EH (cell line): Measurements from ENCODE around the gene CORO1C.

ENCODE experiments used
- DNase-seq: peaks from one replicate; pipeline ENCODE4 v3.0.0-alpha.2; 2015; ENCODE audit warnings: low read depth

CORO1C gene

DNA sequence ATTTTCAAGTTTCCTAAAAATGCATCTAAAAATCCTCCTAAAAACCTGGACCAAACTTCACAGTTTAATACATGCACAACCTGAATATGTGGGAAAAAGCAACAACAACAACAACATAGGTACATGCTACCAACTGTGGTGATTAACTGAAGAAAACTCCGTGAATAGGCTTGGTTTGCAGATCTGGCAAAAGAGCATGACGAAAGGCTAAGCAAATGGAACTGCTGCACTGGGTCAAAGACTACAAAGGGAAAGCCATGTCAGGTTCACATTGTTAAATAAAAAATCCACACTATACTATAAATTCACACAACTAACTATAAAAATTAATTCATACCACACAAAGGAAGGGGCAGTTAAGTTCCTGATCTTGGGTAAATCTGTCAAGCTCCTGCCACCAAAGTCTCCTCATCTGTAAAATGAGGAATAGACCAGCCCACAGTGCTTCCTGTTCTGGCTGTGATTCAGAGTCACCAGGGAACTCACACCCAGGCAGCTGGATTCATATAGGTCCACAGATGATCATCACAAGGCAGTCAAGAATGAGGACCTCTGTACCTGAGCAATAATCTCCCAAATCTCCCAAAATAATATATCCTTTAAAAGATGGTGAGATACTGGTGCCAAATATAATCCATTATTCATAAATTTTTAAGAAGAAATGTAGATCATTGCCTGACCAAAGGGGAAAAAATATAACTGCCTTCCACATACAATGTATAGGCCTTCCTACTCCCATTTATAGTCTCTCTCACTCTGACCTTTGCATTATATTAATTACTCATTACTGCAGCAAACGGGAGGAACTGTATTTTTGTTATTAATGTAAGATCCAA is 7.0 kb downstream of the CORO1C start:
- DNase-seq = peak; percentile 74

DNA sequence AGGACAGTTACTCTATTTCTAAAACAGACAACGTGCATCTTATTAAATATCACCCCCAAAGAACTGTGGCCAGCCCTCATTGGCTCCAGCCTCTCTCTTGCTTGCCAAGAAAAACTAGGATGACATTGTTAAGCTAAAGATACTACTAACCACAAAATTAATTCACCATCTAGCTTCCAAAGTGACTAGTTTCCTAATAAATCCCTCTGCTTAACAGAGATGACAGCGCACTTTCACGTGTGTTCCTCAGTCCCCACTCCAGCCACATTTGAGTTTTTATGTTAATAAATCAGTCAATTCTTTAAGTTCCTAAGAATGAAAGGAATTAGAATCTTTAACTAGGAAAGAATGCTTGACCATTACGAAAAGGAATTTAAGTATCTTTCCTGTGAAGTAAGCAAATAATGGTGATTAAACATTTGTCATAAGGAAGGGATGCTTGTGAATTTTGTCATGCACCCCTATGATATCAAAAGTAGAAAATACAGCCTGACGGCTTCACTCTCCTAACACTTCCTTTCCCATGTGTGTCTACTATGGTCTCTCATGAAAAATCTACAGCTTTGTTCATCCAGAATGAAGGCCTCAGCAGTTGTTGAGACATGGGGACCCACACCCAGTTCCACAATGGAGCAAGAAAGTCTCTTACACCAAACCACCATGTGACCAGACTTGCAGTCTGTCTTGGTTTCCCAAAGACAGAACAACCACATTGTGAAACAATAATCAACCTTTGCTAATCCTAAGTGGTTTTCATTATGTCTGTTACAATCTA is 8.1 kb downstream of the CORO1C start:
- DNase-seq = peak; percentile 99

DNA sequence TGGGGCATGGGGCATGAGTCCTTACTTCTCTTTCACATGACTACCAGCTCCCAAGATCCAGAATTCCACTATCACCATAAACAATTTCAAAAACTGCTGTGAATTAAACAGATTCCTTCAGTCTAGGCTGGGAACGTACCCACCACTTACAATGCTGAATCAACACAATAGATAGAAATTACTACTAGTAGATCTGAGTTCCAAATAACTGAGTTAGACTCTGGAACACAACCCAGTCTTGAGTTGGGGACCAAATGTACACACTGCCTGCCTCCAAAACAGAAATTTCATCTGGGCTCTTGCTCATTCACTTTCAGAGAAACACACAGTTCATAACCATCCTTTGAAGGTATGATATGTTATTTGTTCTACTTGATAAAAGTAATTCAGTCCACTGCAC is 8.9 kb downstream of the CORO1C start:
- DNase-seq = peak; percentile 53

DNA sequence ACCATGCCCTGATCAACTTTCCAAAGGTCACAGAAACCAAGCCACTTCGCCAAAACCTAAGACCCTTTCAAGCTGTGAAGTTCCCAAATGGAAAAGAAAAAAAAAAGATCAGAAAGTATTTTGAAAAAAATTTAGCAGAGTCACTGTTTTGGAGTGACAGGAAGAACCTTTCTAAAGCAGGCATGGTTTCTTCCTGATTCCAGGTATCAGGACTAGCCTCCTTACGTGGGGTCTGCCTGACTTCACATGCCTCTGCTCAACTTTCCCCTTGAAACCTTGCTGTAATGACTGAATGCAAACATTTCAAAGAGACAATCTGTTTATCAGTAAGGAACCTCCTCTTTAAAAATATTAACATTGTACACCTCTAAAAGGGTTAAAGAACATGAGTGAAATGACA is 9.5 kb downstream of the CORO1C start:
- no peak for DNase-seq

GRCh38 chr12:108720757-108721514 is 10.4 kb downstream of the CORO1C start:
- peak; percentile 91 for DNase-seq

DNA sequence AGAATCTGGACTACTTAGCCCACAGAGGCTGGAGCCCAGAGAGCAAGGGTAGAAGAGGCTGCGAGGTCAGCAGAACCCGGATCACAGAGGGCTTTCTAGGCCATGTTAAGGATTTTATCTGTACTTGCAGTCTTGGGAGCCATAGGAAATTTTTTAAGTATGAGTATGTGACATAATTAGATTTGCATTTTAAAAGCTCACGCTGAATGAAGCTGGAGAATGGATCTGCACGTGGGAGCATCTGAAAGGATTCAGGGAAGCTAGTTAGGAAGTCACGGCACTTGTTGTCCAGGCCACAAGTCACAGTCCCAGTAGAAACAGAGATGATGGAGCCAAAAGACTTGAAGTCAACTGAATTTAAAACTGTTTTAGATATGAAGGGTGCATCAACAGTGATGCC is 14.1 kb downstream of the CORO1C start:
- peak; percentile 58 for DNase-seq

GRCh38 chr12:108714866-108715265 is 16.5 kb downstream of the CORO1C start:
- no peak for DNase-seq

GRCh38 chr12:108713471-108713870 is 17.8 kb downstream of the CORO1C start:
- DNase-seq = no peak

GRCh38 chr12:108712925-108713203 is 18.5 kb downstream of the CORO1C start:
- DNase-seq = no peak

GRCh38 chr12:108712165-108712924 is 19.0 kb downstream of the CORO1C start:
- no peak for DNase-seq

GRCh38 chr12:108711489-108712164 is 19.7 kb downstream of the CORO1C start:
- no peak for DNase-seq

GRCh38 chr12:108709697-108710096 is 21.6 kb downstream of the CORO1C start:
- DNase-seq = no peak

- no peak for DNase-seq
Measured at GRCh38 chr12:108704527-108704926, 26.8 kb downstream of the CORO1C start.

- DNase-seq = no peak
Measured at GRCh38 chr12:108702595-108703320, 28.6 kb downstream of the CORO1C start.

DNA sequence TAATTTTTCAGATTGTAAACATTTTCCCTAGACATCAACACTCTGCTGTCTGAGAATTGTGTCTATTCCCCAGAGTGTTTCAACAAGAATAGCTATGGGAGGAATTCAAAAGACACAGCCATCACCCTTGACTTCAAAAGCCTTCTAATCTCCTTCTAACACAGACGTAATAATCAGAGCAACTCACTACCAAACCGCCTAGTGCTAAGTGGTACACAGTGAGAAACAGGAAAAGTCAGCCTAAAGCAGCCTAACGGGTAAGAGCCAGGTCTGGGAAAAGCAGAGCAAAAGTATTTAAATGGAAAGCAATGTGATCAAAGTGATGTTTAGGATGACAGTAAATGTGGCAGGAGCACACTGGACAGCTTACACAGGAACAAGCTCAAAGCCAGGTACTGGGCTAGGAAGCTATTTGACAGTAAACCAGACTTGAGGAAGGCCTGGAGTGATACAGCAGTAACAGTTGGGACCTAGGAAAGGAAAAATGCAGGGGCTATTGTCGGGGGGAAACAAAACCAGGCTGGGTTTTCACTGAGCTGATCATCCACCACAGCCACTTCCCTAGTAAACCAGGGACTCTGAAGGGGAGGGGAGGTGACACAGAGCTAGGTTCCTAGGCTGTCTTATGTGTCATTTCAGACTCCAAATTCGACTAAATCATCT is 29.4 kb downstream of the CORO1C start:
- DNase-seq = no peak

- no peak for DNase-seq
Measured at GRCh38 chr12:108700833-108701541, 30.3 kb downstream of the CORO1C start.

DNA sequence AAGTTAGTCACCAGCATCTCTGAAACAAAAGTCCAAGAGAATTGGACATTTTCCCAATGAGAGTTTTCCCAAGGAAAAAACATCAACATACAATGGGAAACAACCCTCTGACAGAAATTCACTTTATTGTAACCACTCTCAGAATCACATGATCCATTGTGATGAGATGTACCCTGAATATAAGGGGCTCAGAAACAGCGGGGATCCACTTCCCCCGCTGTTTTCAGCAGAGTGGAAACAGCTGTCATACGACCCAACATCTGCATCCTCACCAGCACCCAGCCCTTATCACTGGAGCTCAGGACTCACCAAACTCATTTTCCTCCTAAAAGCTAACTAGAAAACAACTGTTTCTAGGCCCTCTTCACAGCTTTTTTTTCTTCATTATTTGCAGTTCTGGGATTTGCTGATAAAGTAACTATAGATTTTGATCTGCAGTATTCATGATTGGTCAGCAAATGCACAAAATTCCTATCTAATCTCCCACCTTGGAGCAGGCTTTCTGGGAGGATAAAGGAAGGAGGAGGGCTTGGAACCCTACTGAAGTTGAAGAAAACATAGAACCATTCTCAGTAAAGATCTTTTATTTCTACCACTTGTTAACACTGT is 31.3 kb downstream of the CORO1C start:
- DNase-seq = peak; percentile 40

DNA sequence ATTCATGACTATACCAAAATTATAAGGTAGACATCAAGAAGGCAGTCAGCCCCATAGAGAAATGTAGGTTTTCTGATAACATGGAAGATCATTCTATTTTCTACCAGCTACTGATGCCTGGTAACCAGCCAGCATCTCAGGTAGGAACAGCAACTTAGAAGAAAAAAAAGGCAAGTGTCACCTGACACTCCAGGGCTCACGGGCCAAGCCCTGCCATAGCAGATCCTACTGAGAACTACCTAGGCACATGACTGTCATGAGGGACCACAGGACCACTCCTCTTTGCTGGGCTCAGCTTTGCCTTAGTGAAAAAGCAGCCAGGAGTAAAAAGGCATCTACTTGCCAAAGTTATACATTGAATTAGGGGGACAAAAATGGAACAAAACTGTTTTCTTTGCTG is 33.4 kb downstream of the CORO1C start:
- no peak for DNase-seq

DNA sequence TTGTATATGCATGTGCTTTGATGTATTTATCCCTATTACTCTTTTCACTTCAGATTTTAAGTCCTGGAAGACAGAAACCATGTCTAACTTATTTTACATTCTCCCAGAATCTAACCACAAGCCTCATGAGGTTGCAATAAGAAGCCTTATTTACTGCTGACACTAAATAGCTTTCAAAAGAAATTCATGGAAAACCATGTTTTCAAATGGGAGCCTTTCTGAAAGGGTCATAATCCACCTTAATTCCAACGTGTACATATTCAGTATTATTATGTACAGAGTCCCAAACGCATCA is 34.4 kb downstream of the CORO1C start:
- DNase-seq = no peak
